ENCODE results near the gene SEMA3D. TPM values are rescaled to one million over a fixed set of nuclear protein-coding genes. Genes with fewer than 3 reads are reported as not detected.

The SEMA3D gene
- total and polyA plus RNA-seq, 9 of the 15 experiments (the other 6 are each of a cell fraction or from before 2014, with no cell fraction given) = 0.01 to 0.10 (median 0.04) TPM; not detected in 1

- FAIRE-seq = no peak
- H3K4me2 ChIP-seq (ENCODE audit: insufficient read depth, low read length) = no peak overlapping the region
- H3K4me1 ChIP-seq (replicated peaks in 1 of 2; ENCODE audit: control insufficient read depth in 2 of 2, insufficient read depth in 2 of 2, low read length in 2 of 2) = no peaks in the 10 kb centered on the region
- no peak overlapping the region for H3K4me3 ChIP-seq
- H2AFZ ChIP-seq (ENCODE audit: low read depth, low read length) = no peak overlapping the region
- H3K36me3 ChIP-seq (ENCODE audit: control insufficient read depth, insufficient read depth, low read length) = no peaks in the 10 kb centered on the region
- CTCF ChIA-PET (ENCODE audit: low intra/inter-chr PET ratio) = interaction anchor here (0.8 to 1.2 kb wide), 3 partner anchors 523 to 1873 kb away, joined by 3 to 4 read pairs (median 4); no protein-coding TSS in a partner anchor
- H3K9me1 ChIP-seq (ENCODE audit: control insufficient read depth, insufficient read depth, low read length) = no peaks in the 10 kb centered on the region
- in situ Hi-C loops (cut with MboI) = loop anchor here (25.0 kb wide), 1 partner anchor 1431 kb away; no protein-coding TSS in a partner anchor
- no peak for DNase-seq (ENCODE audit: extremely low read depth in 1 of 4, low spot score in 3 of 4)
- no peak overlapping the region for H3K9ac ChIP-seq (ENCODE audit: insufficient read depth in 1 of 2, low read depth in 2 of 2, low read length in 2 of 2)
- no peaks in the 10 kb centered on the region for H3K27me3 ChIP-seq (ENCODE audit: control insufficient read depth in 2 of 2, insufficient read depth in 2 of 2, low read length in 2 of 2)
- no peaks in the 10 kb centered on the region for H4K20me1 ChIP-seq (replicated peaks; ENCODE audit: control insufficient read depth, insufficient read depth, low read length)
- H3K27ac ChIP-seq (ENCODE audit: extremely low read depth, low read depth, low read length) = no peak overlapping the region
- H3K9me3 ChIP-seq (replicated peaks; ENCODE audit: control insufficient read depth, insufficient read depth, low read depth, low read length) = no peaks in the 10 kb centered on the region
- POLR2A ChIA-PET = no interaction called here
- intact Hi-C loops (cut with micrococcal nuclease) = loop anchor here (1.0 to 10.0 kb wide), 3 partner anchors 819 to 1783 kb away; no protein-coding TSS in a partner anchor
- no peak for ATAC-seq
- BruUV-seq (replicated peaks) = no TSS peak
- H3K79me2 ChIP-seq (ENCODE audit: control insufficient read depth, insufficient read depth, low read length) = no peaks in the 10 kb centered on the region
- WGBS (ENCODE audit: insufficient coverage, low coverage, missing lambda C conversion rate) = 0% methylated on average over 3 of the region's 3 CpGs
- no peak for TF ChIP-seq KLF10 (CRISPR knock-in tag; IDR thresholded peaks at IDR 0.05)
- TF ChIP-seq THAP12 (CRISPR knock-in tag; IDR thresholded peaks at IDR 0.05) = no peak
- TF ChIP-seq ZNF277 (CRISPR knock-in tag; IDR thresholded peaks at IDR 0.05; ENCODE audit: borderline replicate concordance) = no peak
- no peak for TF ChIP-seq ZNF696 (CRISPR knock-in tag; conservative IDR thresholded peaks at IDR 0.05)
- TF ChIP-seq THRA (IDR thresholded peaks at IDR 0.05) = no peak
- TF ChIP-seq ZBTB8A (IDR thresholded peaks at IDR 0.05; ENCODE audit: partially characterized antibody) = no peak
- TF ChIP-seq ZNF589 (CRISPR knock-in tag; IDR thresholded peaks at IDR 0.05; ENCODE audit: low read depth) = no peak
- TF ChIP-seq IRF2 (CRISPR knock-in tag; IDR thresholded peaks at IDR 0.05) = no peak
- no peak for TF ChIP-seq PTTG1 (tag; IDR thresholded peaks at IDR 0.05; ENCODE audit: low read depth)
- TF ChIP-seq CHAMP1 (IDR thresholded peaks at IDR 0.05) = no peak
- TF ChIP-seq EWSR1 (IDR thresholded peaks at IDR 0.05; ENCODE audit: borderline replicate concordance, low read depth, partially characterized antibody) = no peak
- no peak for TF ChIP-seq SMAD4 (CRISPR knock-in tag; conservative IDR thresholded peaks at IDR 0.05)
- TF ChIP-seq ZNF280A (IDR thresholded peaks at IDR 0.05; ENCODE audit: low read depth, partially characterized antibody) = no peak
Measured at GRCh38 chr7:85031475-85031874, 155.4 kb downstream of the SEMA3D start.

Measured in K562 (cell line).